Spinal cord (tissue), 10 donors: ENCODE results near the gene TFF2. TPM values are rescaled to one million over a fixed set of nuclear protein-coding genes. Genes with fewer than 3 reads are reported as not detected.

Experiments used
- DNase-seq, 6 donors: peaks; one replicate each; pipeline versions ENCODE4 v3.0.0 to v3.0.0-alpha.2; 2013 to 2015; ENCODE audit warnings: low spot score in 6 of 6, low read depth in 4 of 6
- H3K27ac ChIP-seq: one replicate; pipeline ENCODE4 v1.5.1; 2013; ENCODE audit warnings: low read depth, low read length, control low read depth
- H3K27me3 ChIP-seq: one replicate; pipeline ENCODE4 v1.6.1; 2013; ENCODE audit warnings: low read length; ENCODE audit not compliant: control insufficient read depth, insufficient read depth
- H3K36me3 ChIP-seq: one replicate; pipeline ENCODE4 v1.6.1; 2013; ENCODE audit warnings: low read length; ENCODE audit not compliant: control insufficient read depth, insufficient read depth
- H3K4me1 ChIP-seq: one replicate; pipeline ENCODE4 v1.6.1; 2013; ENCODE audit warnings: low read length; ENCODE audit not compliant: control insufficient read depth, insufficient read depth
- H3K4me3 ChIP-seq: one replicate; pipeline ENCODE4 v1.5.1; 2013; ENCODE audit warnings: low read depth, low read length, control low read depth
- H3K9me3 ChIP-seq: one replicate; pipeline ENCODE4 v1.6.1; 2013; ENCODE audit warnings: low read length; ENCODE audit not compliant: control insufficient read depth, insufficient read depth
- WGBS: methylation state at CpG from one replicate; pipeline ENCODE4 v1.1.5; 2013; ENCODE audit warnings: missing lambda C conversion rate; ENCODE audit not compliant: insufficient coverage; 5-methylcytosine and 5-hydroxymethylcytosine counted together
- polyA plus RNA-seq, 2 donors: library from polyadenylated mRNA; unstranded; fragments of 120-200 nt; gene quantifications; one replicate each; pipeline ENCODE4 v1.2.1, GENCODE V29; 2013; ENCODE audit not compliant: insufficient read length in 2 of 2
- total RNA-seq, 2 donors: library from RNA; depleted of rRNA in 1 of 2; stranded (reverse); fragments of 120-200 nt in 1 of 2; fragments of >200 nt in 1 of 2; gene quantifications; one replicate each; pipeline versions ENCODE4 v1.2.3 to v1.2.4, GENCODE V29; 2013 to 2014
- donor health status: healthy.

The TFF2 gene
- total and polyA plus RNA-seq, 4 donors, result not detected

DNA sequence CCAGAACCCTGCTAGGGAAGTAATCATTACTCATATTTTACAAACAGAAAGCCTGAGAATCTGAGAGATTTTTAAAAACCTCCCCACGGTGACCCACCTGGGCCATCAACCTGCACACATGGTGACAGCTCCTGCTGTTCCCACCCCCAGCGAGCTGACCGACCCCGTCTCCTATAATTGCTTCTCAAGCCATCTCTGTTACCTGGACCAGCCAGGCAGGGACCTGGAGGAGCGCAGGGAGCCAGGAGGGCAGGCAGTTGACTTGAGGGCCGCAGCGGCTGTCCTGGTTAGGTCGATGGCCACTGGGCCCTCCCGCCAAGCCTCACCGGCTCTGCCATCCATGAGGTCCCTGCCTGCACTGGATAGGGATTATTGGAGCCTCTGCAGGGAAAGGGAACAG lies 7.7 kb downstream of the TFF2 start:
- peaks cover 13% of the 10 kb centered on the region for H3K4me1 ChIP-seq
- no peak overlapping the region for H3K4me3 ChIP-seq
- DNase-seq, result no peak
- WGBS, result 87% methylated on average over 10 of the region's 10 CpGs
- H3K36me3 ChIP-seq, result no peaks in the 10 kb centered on the region
- no peaks in the 10 kb centered on the region for H3K9me3 ChIP-seq
- H3K27me3 ChIP-seq, result no peaks in the 10 kb centered on the region
- H3K27ac ChIP-seq, result no peak overlapping the region

- no peak for DNase-seq
- H3K9me3 ChIP-seq, result no peaks in the 10 kb centered on the region
- no peaks in the 10 kb centered on the region for H3K27me3 ChIP-seq
- WGBS, result 95% methylated on average over 13 of the region's 15 CpGs
- no peak overlapping the region for H3K4me3 ChIP-seq
- H3K4me1 ChIP-seq, result peaks cover 19% of the 10 kb centered on the region
- no peak overlapping the region for H3K27ac ChIP-seq
- no peaks in the 10 kb centered on the region for H3K36me3 ChIP-seq
Observed at GRCh38 chr21:42341776-42342542, 8.8 kb downstream of the TFF2 start.

GRCh38 chr21:42340187-42341050 lies 10.4 kb downstream of the TFF2 start:
- Histone ChIP-seq H3K4me3 (no peak overlapping the region), H3K36me3 (no peaks in the 10 kb centered on the region), H3K9me3 (no peaks in the 10 kb centered on the region), H3K4me1 (peaks cover 19% of the 10 kb centered on the region), H3K27me3 (no peaks in the 10 kb centered on the region), H3K27ac (no peak overlapping the region)
- 76% methylated on average over 23 of the region's 24 CpGs for WGBS
- peak in 1 of 6 donors; percentile 76 for DNase-seq

DNA sequence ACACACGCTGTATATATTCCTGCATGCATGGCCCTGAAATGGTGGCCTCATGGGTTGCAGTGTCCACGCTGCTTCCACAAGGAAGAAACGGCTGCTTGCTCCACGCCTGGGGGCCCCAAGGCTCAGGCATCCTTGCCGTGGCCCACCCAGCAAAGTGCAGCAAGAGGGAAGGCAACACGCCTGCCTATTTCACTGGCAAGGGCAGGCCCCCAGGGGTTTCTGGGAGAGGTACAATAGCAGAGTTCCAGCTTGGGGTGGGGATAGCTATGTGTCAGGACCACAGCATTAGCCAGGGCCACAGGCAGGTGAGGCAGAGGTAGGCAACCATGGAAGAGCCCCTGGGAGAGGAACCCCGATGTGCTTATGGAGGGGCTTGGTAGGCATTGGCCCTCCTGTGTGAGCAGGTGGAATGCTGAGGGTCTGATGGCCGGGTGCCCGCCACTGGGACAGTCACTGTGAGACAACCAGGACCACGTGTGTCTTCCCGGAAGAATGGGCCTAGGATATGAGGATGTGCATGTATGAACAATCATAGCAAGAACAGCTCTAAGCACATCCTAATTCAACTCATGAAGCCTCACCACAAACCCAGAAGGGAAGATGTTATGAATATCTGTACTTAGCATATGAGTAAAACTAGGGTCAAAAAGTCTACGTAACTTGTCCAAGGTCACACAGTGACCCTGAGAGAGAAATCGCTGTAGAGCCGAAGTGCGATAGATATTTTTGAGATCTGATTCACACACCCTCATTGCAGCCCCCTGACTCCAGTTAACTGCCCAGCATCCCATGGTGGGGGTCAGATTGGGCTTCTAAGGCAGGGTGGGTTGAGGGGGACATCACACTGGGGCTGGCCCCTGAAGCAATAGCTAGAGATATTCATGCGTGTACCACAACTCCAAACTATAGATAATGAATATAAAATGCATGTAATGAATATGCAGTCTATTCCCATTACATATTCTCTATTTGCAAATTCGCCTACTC lies 11.8 kb downstream of the TFF2 start:
- Histone ChIP-seq H3K36me3 (no peaks in the 10 kb centered on the region), H3K27me3 (no peaks in the 10 kb centered on the region), H3K27ac (no peak overlapping the region), H3K4me1 (peaks cover 16% of the 10 kb centered on the region), H3K9me3 (no peaks in the 10 kb centered on the region), H3K4me3 (no peak overlapping the region)
- no peak for DNase-seq
- 85% methylated on average over 11 of the region's 17 CpGs for WGBS

DNA sequence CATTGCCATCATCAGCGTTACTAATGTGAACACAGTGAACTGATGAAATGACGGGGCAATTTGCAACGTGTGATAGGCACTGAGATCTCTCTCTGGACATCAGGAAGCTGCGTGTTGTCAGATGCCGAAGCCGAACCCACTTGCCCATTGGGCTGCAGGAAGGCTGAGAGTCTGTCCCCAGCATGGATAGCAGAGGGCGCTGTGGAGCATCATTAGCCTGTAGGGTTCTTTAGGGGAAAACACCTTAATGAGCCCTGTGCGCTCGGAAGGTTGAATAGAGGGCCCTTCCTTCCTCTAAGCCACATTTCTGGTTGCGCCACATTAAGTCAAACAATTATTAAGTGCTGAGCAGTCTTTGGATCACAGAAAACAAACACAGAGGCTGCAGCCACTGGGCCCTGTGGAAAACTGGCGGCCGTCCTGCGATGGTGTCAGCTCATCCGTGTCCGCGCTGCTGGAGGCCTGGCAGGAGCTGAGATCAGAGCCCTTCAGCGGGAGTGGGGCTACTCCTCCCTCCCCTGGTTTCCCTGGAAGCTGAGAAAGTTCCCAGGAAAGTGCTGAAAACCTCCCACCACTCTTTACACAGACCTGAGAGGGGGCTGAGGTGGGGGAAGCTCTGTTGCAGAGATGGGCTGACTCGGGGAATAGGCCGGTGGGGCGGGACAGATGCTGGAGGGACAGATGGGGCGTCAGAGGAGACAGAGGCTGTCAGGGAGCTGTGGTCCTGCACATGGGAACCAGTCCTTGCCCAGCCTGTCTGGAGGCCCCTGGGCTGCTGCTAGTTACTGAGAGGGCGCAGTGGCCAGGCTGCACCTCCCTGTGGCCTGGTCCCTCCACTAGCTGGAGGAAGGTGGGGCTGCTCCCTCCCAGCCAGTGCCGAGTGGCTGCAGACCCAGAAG lies 12.7 kb downstream of the TFF2 start:
- Histone ChIP-seq H3K4me1 (peaks cover 16% of the 10 kb centered on the region), H3K27ac (peak overlapping the region; percentile 40), H3K27me3 (no peaks in the 10 kb centered on the region), H3K4me3 (no peak overlapping the region), H3K9me3 (no peaks in the 10 kb centered on the region), H3K36me3 (no peaks in the 10 kb centered on the region)
- peak in 4 of 6 donors; percentile 49 to 90 (median 74) for DNase-seq
- WGBS, result 31% methylated on average over 19 of the region's 23 CpGs

- no peak overlapping the region for H3K27ac ChIP-seq
- no peaks in the 10 kb centered on the region for H3K9me3 ChIP-seq
- 50% methylated on average over 2 of the region's 4 CpGs for WGBS
- H3K4me3 ChIP-seq, result no peak overlapping the region
- H3K36me3 ChIP-seq, result no peaks in the 10 kb centered on the region
- no peak for DNase-seq
- no peaks in the 10 kb centered on the region for H3K27me3 ChIP-seq
- peaks cover 16% of the 10 kb centered on the region for H3K4me1 ChIP-seq
Observed at GRCh38 chr21:42337276-42337675, 13.5 kb downstream of the TFF2 start.

DNA sequence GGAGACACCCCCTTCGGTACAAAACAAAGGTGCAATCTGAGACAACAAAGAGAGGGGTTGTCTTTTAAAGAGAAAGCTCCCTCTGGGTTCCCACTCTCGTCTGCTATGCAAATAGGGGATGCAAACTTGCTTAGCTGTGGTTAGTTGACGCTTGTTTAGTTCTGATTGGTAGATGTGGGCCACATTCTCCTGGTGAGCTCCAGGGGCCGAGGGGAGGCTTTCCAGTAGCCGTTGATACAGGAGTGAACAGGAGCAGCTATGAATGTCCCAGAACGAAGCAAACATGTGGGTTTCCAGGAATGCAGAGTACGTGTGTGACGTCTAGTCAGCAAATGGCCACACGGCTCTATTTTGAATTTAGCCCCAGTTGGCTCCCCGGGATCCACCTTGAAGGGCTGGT lies 14.7 kb downstream of the TFF2 start:
- 16% methylated on average over 10 of the region's 10 CpGs for WGBS
- H3K27me3 ChIP-seq, result no peaks in the 10 kb centered on the region
- H3K4me1 ChIP-seq, result peaks cover 16% of the 10 kb centered on the region
- peak in 1 of 6 donors; percentile 46 for DNase-seq
- peaks cover 1% of the 10 kb centered on the region for H3K9me3 ChIP-seq
- H3K36me3 ChIP-seq, result no peaks in the 10 kb centered on the region
- no peak overlapping the region for H3K4me3 ChIP-seq
- no peak overlapping the region for H3K27ac ChIP-seq

DNA sequence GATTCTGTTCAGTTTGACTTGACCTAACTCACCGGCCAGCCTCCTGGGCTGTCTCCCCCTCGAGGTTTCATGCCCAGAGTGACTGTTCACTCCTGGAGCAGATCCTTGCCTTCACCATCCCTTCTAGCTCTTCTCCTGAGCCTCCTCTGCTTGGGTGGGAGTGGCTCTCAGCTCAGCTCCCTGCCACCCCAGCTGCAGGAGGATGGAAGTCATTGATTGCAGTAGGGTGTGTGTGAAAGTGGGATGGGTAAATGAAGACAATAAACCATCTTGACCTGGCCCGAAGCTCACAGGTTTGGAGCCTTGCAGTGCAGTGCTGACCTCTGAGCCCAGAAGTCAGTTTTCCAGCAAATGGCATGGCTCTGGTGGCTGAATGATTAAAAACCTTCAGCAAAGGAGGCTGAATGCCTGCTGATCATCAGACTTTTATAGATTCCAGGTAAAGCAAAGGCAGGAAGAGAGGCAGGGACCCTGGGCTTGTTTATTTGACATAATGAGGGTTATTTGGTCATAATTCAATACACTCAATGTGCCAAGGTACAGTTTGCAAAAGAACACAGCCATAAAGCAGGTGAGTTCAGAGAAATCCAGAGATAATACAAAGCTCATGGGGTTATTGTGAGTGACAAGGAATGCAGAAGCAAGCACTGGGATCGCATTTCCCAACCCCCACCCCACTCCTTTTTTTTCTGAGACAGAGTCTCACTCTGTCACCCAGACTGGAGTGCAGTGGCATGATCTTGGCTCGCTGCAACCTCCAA lies 18.1 kb downstream of the TFF2 start:
- Histone ChIP-seq H3K4me1 (peaks cover 2% of the 10 kb centered on the region), H3K9me3 (peaks cover 1% of the 10 kb centered on the region), H3K36me3 (no peaks in the 10 kb centered on the region), H3K27me3 (no peaks in the 10 kb centered on the region), H3K4me3 (no peak overlapping the region), H3K27ac (no peak overlapping the region)
- DNase-seq, result no peak
- 81% methylated on average over 3 of the region's 5 CpGs for WGBS
